H1 (cell line): Measurements from ENCODE around the gene DDI1. TPM values are rescaled to one million over a fixed set of nuclear protein-coding genes. Genes with fewer than 3 reads are reported as not detected.

Experiments used
- CBX8 ChIP-seq: fragments of 300-800, 300-1000 bp; sonication (generic); IDR thresholded peaks from 2 replicates; pipeline ENCODE4 v1.7.1; 2016; ENCODE audit warnings: low read depth, low read length, borderline replicate concordance
- POU5F1 ChIP-seq: IDR thresholded peaks from 2 replicates; pipeline ENCODE4 v1.6.1; 2011; ENCODE audit warnings: low read depth, mild to moderate bottlenecking, low read length, moderate library complexity
- polyA plus RNA-seq, 7 experiments: library from polyadenylated mRNA; depleted of rRNA in 3 of 7; stranded (reverse) in 5 of 7; unstranded in 2 of 7; fragments of >200 nt in 5 of 7; fragments of 200-250 nt in 2 of 7; gene quantifications; 1 replicate in 5 of 7; 2 replicates in 1 of 7; 4 replicates in 1 of 7; pipeline versions ENCODE4 v1.2.1 to v1.2.3, GENCODE V29; 2011 to 2013; ENCODE audit warnings: missing spikeins in 2 of 7, mixed read lengths in 2 of 7
- total RNA-seq: library from RNA; stranded (reverse); fragmentation: NEBNext Ultra II Directional; extraction: Animal tissue kit (Norgen Biotek cat#: 25700); gene quantifications from 2 replicates; pipeline ENCODE4 v1.2.1, GENCODE V29; 2021
- TF ChIP-seq, protein P1 (sequence below): IDR thresholded peaks from 2 replicates; pipeline ENCODE4 v1.6.1; 2012; ENCODE audit warnings: inconsistent platforms
- TF ChIP-seq, protein P2 (sequence below): IDR thresholded peaks from 2 replicates; pipeline ENCODE4 v1.6.1; 2011; ENCODE audit warnings: low read depth, mild to moderate bottlenecking, low read length; ENCODE audit not compliant: insufficient read depth

DDI1 gene
- total and polyA plus RNA-seq, 2 of the 8 experiments (the other 6 are each of a cell fraction or from before 2014, with no cell fraction given) = not detected

DNA sequence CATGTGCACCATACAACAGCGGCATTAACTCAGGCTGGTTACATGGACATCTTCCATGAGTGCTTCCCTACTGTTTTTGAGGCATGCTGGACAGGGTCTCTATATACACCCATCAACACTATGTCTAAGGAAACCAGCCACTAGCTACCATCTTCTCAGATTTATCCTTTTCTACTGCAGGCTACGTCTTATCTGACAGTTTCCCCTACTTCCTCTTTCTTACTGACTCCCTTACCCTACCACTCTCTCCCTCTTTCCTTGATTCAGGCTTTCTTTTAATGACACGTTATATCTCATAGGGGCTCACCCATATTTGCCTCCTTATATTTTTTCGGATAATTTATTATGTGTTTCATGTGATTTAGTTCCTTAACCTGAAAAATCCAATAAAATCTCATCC, 41.8 kb downstream of the DDI1 start (continued):
- TF ChIP-seq CBX8 = no peak
- TF ChIP-seq, protein P1, sequence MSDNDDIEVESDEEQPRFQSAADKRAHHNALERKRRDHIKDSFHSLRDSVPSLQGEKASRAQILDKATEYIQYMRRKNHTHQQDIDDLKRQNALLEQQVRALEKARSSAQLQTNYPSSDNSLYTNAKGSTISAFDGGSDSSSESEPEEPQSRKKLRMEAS = no peak
- TF ChIP-seq, protein P2, sequence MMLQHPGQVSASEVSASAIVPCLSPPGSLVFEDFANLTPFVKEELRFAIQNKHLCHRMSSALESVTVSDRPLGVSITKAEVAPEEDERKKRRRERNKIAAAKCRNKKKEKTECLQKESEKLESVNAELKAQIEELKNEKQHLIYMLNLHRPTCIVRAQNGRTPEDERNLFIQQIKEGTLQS = no peak
- TF ChIP-seq POU5F1 = no peak
